Activated naive CD8-positive, alpha-beta T cell treated with anti-CD3 and anti-CD28 coated beads, Interleukin-2, amount 50 U/mL, for 16 hours (primary cell): ENCODE results near the gene SMLR1.

ENCODE experiments used
- DNase-seq: peaks from one replicate; pipeline ENCODE4 v3.0.0-alpha.2; 2020; ENCODE audit warnings: low read depth, low spot score

SMLR1 gene

GRCh38 chr6:130851026-130851425 lies 23.8 kb downstream of the SMLR1 start:
- DNase-seq = no peak

GRCh38 chr6:130852844-130853554 lies 25.8 kb downstream of the SMLR1 start:
- no peak for DNase-seq

- no peak for DNase-seq
These were observed 26.5 kb downstream of the SMLR1 start for GRCh38 chr6:130853555-130854183.

- no peak for DNase-seq
These were observed 30.8 kb downstream of the SMLR1 start for GRCh38 chr6:130858054-130858453.

GRCh38 chr6:130858498-130859160 lies 31.4 kb downstream of the SMLR1 start:
- DNase-seq = no peak

- DNase-seq = no peak
These were observed 32.1 kb downstream of the SMLR1 start for GRCh38 chr6:130859161-130859867.

- DNase-seq = no peak
These were observed 35.2 kb downstream of the SMLR1 start for GRCh38 chr6:130862370-130862769.

- DNase-seq = no peak
These were observed 36.4 kb downstream of the SMLR1 start for GRCh38 chr6:130863415-130864230.

GRCh38 chr6:130864344-130864743 lies 37.1 kb downstream of the SMLR1 start:
- DNase-seq = no peak

- DNase-seq = no peak
These were observed 38.6 kb downstream of the SMLR1 start for GRCh38 chr6:130865793-130866192.

- no peak for DNase-seq
These were observed 42.5 kb downstream of the SMLR1 start for GRCh38 chr6:130869681-130870080.

GRCh38 chr6:130870179-130870880 lies 43.1 kb downstream of the SMLR1 start:
- DNase-seq = no peak

GRCh38 chr6:130872250-130873095 lies 45.3 kb downstream of the SMLR1 start:
- peak; percentile 55 for DNase-seq

- no peak for DNase-seq
These were observed 46.5 kb downstream of the SMLR1 start for GRCh38 chr6:130873746-130874145.

GRCh38 chr6:130879826-130880225 lies 52.6 kb downstream of the SMLR1 start:
- no peak for DNase-seq

GRCh38 chr6:130882370-130882769 lies 55.2 kb downstream of the SMLR1 start:
- DNase-seq = no peak

GRCh38 chr6:130885392-130886192 lies 58.4 kb downstream of the SMLR1 start:
- peak; percentile 55 for DNase-seq
